Keratinocyte (primary cell): ENCODE results near the gene MAPK1. TPM values are rescaled to one million over a fixed set of nuclear protein-coding genes. Genes with fewer than 3 reads are reported as not detected.
"Not testable (repeated sequence)": the region's sequence is repeated elsewhere in the genome, so short reads cannot be mapped to it uniquely, and the experiment has no call there.

Experiments
- DNase-seq: peaks from one replicate; pipeline ENCODE4 v3.0.0-alpha.2; 2011; ENCODE audit warnings: low read depth, missing footprints, low spot score
- FAIRE-seq: peaks from 2 replicates; lab custom pipeline; 2011; peaks lifted over from hg19 to GRCh38; lab: Jason Lieb, UNC
- H2AFZ ChIP-seq: 2 replicates; pipeline ENCODE4 v1.6.0; 2012; ENCODE audit warnings: low read length, control low read depth, inconsistent platforms; ENCODE audit not compliant: control insufficient read depth
- H3K27ac ChIP-seq: 2 replicates; pipeline ENCODE4 v1.5.1; 2011; ENCODE audit warnings: low read length; ENCODE audit not compliant: control insufficient read depth, insufficient read depth
- H3K27me3 ChIP-seq: 3 replicates; pipeline ENCODE4 v1.6.0; 2011; ENCODE audit warnings: low read length; ENCODE audit not compliant: control insufficient read depth, insufficient read depth; ENCODE audit errors: extremely low read depth
- H3K36me3 ChIP-seq, 2 experiments: 2 replicates in 1 of 2; 3 replicates in 1 of 2; pipeline ENCODE4 v1.5.1; 2011; ENCODE audit warnings: low read length in 2 of 2, mild to moderate bottlenecking in 1 of 2; ENCODE audit not compliant: control insufficient read depth in 2 of 2, insufficient read depth in 2 of 2; ENCODE audit errors: extremely low read depth in 1 of 2
- H3K4me1 ChIP-seq: 3 replicates; pipeline ENCODE4 v1.5.1; 2011; ENCODE audit warnings: low read length; ENCODE audit not compliant: control insufficient read depth, insufficient read depth; ENCODE audit errors: extremely low read depth
- H3K4me2 ChIP-seq: 3 replicates; pipeline ENCODE4 v1.6.0; 2011; ENCODE audit warnings: low read depth, low read length; ENCODE audit not compliant: control insufficient read depth, insufficient read depth; ENCODE audit errors: extremely low read depth
- H3K4me3 ChIP-seq, 3 experiments: fragments of 200-600 bp in 1 of 3; sonication (generic) in 1 of 3; 2 replicates in 2 of 3; 3 replicates in 1 of 3; pipeline ENCODE4 v1.5.1; 2011 to 2016; ENCODE audit warnings: low read length in 3 of 3, mild to moderate bottlenecking in 3 of 3, control low read depth in 2 of 3, inconsistent platforms in 1 of 3, low read depth in 1 of 3, mixed read lengths in 1 of 3, mixed run types in 1 of 3, moderate library complexity in 1 of 3; ENCODE audit not compliant: control insufficient read depth in 2 of 3, insufficient read depth in 2 of 3; ENCODE audit errors: extremely low read depth in 1 of 3
- H3K79me2 ChIP-seq: 2 replicates; pipeline ENCODE4 v1.6.0; 2012; ENCODE audit warnings: low read length; ENCODE audit not compliant: control insufficient read depth, insufficient read depth
- H3K9ac ChIP-seq: 3 replicates; pipeline ENCODE4 v1.6.0; 2011; ENCODE audit warnings: low read length; ENCODE audit not compliant: control insufficient read depth, insufficient read depth; ENCODE audit errors: extremely low read depth
- H3K9me1 ChIP-seq: 3 replicates; pipeline ENCODE4 v1.6.0; 2011; ENCODE audit warnings: low read length; ENCODE audit not compliant: control insufficient read depth, insufficient read depth; ENCODE audit errors: extremely low read depth
- H3K9me3 ChIP-seq: 2 replicates; pipeline ENCODE4 v1.5.1; 2012; ENCODE audit warnings: low read depth, low read length; ENCODE audit not compliant: control insufficient read depth
- H4K20me1 ChIP-seq: 3 replicates; pipeline ENCODE4 v1.6.0; 2011; ENCODE audit warnings: low read length; ENCODE audit not compliant: control insufficient read depth, insufficient read depth; ENCODE audit errors: extremely low read depth
- EZH2 ChIP-seq: IDR thresholded peaks from one replicate; pipeline ENCODE4 v1.6.1; 2012; ENCODE audit warnings: inconsistent platforms, mild to moderate bottlenecking, low read length, moderate library complexity
- dilution Hi-C: fragments of 300-500 bp; cut with MboI; formaldehyde crosslinking; loops from one replicate; pipeline ENCODE4 v1.7.0; 2020; ENCODE audit warnings: low sequenced_read_pairs; ENCODE audit not compliant: extremely low pct_ligation_motif_present
- polyA plus RNA-seq, 5 experiments: library from polyadenylated mRNA; depleted of rRNA in 3 of 5; stranded (reverse) in 3 of 5; stranded (forward) in 1 of 5; unstranded in 1 of 5; fragments of >200 nt; gene quantifications; 1 replicate in 1 of 5; 2 replicates in 3 of 5; 3 replicates in 1 of 5; pipeline versions ENCODE4 v1.2.1 to v1.2.3, GENCODE V29; 2011 to 2012; ENCODE audit warnings: missing spikeins in 2 of 5, low read depth in 1 of 5, low replicate concordance in 1 of 5
- TF ChIP-seq, protein P1 (sequence below), 3 experiments: IDR thresholded peaks in 1 of 3; conservative IDR thresholded peaks in 1 of 3; optimal IDR thresholded peaks in 1 of 3; 2 replicates in 2 of 3; 3 replicates in 1 of 3; pipeline versions ENCODE3 to v1.5.1; 2011; ENCODE audit warnings: low read length in 3 of 3, mild to moderate bottlenecking in 3 of 3, moderate library complexity in 2 of 3, control low read depth in 1 of 3, inconsistent platforms in 1 of 3; ENCODE audit not compliant: insufficient read depth in 2 of 3; ENCODE audit errors: extremely low read depth in 1 of 3

Gene MAPK1
- polyA plus RNA-seq, 1 donor (not counting 4 experiments of a cell fraction or from before 2014, with no cell fraction given): 136 TPM

DNA sequence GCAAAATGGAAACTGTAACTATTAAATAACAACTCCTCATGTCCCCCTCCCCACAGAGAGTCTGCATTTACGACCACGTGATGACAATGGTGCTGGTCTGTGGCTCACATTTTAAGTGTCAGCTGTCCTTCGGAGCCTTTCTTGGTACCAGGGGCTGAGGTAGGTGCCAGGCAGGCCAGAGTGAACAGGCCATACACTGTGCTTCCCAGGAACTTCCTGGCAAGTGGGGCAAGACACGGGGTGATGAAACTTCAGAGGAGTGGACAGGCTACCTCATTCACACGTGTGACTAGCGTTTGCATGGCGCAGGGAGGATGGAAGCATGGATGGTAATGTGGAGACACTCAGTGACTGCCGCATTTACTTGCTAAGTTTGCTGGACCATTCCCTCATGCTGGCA lies 121.5 kb downstream of the MAPK1 start:
- TF ChIP-seq, protein P1, sequence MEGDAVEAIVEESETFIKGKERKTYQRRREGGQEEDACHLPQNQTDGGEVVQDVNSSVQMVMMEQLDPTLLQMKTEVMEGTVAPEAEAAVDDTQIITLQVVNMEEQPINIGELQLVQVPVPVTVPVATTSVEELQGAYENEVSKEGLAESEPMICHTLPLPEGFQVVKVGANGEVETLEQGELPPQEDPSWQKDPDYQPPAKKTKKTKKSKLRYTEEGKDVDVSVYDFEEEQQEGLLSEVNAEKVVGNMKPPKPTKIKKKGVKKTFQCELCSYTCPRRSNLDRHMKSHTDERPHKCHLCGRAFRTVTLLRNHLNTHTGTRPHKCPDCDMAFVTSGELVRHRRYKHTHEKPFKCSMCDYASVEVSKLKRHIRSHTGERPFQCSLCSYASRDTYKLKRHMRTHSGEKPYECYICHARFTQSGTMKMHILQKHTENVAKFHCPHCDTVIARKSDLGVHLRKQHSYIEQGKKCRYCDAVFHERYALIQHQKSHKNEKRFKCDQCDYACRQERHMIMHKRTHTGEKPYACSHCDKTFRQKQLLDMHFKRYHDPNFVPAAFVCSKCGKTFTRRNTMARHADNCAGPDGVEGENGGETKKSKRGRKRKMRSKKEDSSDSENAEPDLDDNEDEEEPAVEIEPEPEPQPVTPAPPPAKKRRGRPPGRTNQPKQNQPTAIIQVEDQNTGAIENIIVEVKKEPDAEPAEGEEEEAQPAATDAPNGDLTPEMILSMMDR (optimal IDR thresholded peaks at IDR 0.05 in 1 of 3, IDR thresholded peaks at IDR 0.05 in 1 of 3, conservative IDR thresholded peaks at IDR 0.05 in 1 of 3; ENCODE audit: extremely low read depth in 1 of 3, insufficient read depth in 2 of 3, low read length in 3 of 3): no peak
- no peak for TF ChIP-seq EZH2
- no peak overlapping the region for H2AFZ ChIP-seq
- no peak overlapping the region for H3K27ac ChIP-seq
- H3K79me2 ChIP-seq: no peaks in the 10 kb centered on the region
- no peaks in the 10 kb centered on the region for H3K27me3 ChIP-seq
- dilution Hi-C loops: no loop called here
- no peak overlapping the region for H3K4me2 ChIP-seq
- no peaks in the 10 kb centered on the region for H4K20me1 ChIP-seq
- H3K4me3 ChIP-seq: no peak overlapping the region
- no peaks in the 10 kb centered on the region for H3K9me1 ChIP-seq
- no peaks in the 10 kb centered on the region for H3K9me3 ChIP-seq
- H3K36me3 ChIP-seq: no peaks in the 10 kb centered on the region
- DNase-seq (no peak), FAIRE-seq (no peak)
- H3K9ac ChIP-seq: no peak overlapping the region
- H3K4me1 ChIP-seq: no peaks in the 10 kb centered on the region

DNA sequence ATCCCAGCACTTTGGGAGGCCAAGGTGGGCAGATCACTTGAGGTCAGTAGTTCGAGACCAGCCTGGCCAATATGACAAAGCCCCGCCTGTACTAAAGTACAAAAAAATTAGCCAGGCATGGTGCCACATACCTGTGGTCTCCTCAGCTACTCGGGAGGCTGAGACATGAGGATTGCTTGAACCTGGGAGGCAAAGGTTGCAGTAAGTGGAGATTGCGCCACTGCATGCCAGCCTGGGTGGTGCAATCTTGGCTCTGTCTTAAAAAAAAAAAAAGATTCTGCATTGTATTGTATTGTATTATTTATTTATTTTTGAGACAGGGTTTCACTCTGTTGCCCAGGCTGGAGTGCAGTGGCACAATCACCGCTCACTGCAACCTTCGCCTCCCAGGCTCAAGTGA lies 122.5 kb downstream of the MAPK1 start:
- H3K27ac ChIP-seq, dilution Hi-C loops, H3K27me3 ChIP-seq, H3K9ac ChIP-seq, H3K36me3 ChIP-seq, H3K9me1 ChIP-seq, H2AFZ ChIP-seq, DNase-seq, H3K4me3 ChIP-seq, H4K20me1 ChIP-seq, H3K4me2 ChIP-seq, H3K79me2 ChIP-seq, H3K9me3 ChIP-seq, FAIRE-seq, H3K4me1 ChIP-seq: not testable (repeated sequence)

DNA sequence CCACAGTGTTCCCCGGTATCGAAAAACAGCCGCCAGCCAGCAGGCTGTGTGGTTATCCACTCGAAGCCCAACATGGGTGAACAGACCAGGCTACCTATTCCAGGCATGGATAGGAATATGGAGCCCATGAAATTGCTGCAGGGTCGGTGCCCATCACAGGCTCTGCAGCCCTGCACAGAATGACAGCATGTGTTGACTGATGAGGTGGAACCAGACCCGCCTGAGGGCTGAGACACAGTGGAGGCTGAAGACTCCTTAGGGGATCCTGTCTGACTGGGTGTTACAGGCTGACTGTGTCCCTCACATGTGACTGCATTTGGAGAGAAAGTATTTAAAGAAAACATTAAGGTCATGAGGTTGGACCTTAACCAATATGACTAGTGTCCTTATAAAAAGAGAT lies 125.7 kb downstream of the MAPK1 start:
- DNase-seq (no peak), FAIRE-seq (no peak)
- H3K79me2 ChIP-seq: no peaks in the 10 kb centered on the region
- H3K4me1 ChIP-seq: no peaks in the 10 kb centered on the region
- TF ChIP-seq, protein P1 (optimal IDR thresholded peaks at IDR 0.05 in 1 of 3, IDR thresholded peaks at IDR 0.05 in 1 of 3, conservative IDR thresholded peaks at IDR 0.05 in 1 of 3; ENCODE audit: extremely low read depth in 1 of 3, insufficient read depth in 2 of 3, low read length in 3 of 3): no peak
- no peak for TF ChIP-seq EZH2
- H4K20me1 ChIP-seq: no peaks in the 10 kb centered on the region
- dilution Hi-C loops: no loop called here
- no peak overlapping the region for H2AFZ ChIP-seq
- H3K4me2 ChIP-seq: no peak overlapping the region
- H3K9me1 ChIP-seq: no peaks in the 10 kb centered on the region
- no peak overlapping the region for H3K4me3 ChIP-seq
- no peak overlapping the region for H3K27ac ChIP-seq
- peaks cover 3% of the 10 kb centered on the region for H3K27me3 ChIP-seq
- H3K9ac ChIP-seq: no peak overlapping the region
- H3K36me3 ChIP-seq: no peaks in the 10 kb centered on the region
- H3K9me3 ChIP-seq: no peaks in the 10 kb centered on the region
